Measurements from ENCODE around the gene PPP2R2D. TPM values are rescaled to one million over a fixed set of nuclear protein-coding genes. Genes with fewer than 3 reads are reported as not detected.

Gene PPP2R2D
- total RNA-seq, 1 experiment from 2014 or later, result 23.5 TPM

- Histone ChIP-seq H3K9me3 (ENCODE audit: insufficient read depth, low read depth) (no peaks in the 10 kb centered on the region), H3K4me1 (replicated peaks; ENCODE audit: insufficient read depth) (peaks cover 35% of the 10 kb centered on the region), H3K4me2 (peak overlapping the region; percentile 96), H3F3A (ENCODE audit: insufficient read depth, low read depth) (no peaks in the 10 kb centered on the region; the same call in 1 of the 2 replicates), H3K27ac (no peak overlapping the region), H3K36me3 (ENCODE audit: low read depth) (no peaks in the 10 kb centered on the region), H3K4me3 (peak overlapping the region; percentile 79), H4K20me1 (ENCODE audit: insufficient read depth) (peaks cover 21% of the 10 kb centered on the region), H2AFZ (no peak overlapping the region), H3K79me2 (ENCODE audit: low read depth) (peaks cover 47% of the 10 kb centered on the region), H3K9me2 (ENCODE audit: insufficient read depth) (no peaks in the 10 kb centered on the region), H3K27me3 (ENCODE audit: insufficient read depth, low read depth) (no peaks in the 10 kb centered on the region; the same call in 1 of the 2 replicates)
- TF ChIP-seq, protein P1, sequence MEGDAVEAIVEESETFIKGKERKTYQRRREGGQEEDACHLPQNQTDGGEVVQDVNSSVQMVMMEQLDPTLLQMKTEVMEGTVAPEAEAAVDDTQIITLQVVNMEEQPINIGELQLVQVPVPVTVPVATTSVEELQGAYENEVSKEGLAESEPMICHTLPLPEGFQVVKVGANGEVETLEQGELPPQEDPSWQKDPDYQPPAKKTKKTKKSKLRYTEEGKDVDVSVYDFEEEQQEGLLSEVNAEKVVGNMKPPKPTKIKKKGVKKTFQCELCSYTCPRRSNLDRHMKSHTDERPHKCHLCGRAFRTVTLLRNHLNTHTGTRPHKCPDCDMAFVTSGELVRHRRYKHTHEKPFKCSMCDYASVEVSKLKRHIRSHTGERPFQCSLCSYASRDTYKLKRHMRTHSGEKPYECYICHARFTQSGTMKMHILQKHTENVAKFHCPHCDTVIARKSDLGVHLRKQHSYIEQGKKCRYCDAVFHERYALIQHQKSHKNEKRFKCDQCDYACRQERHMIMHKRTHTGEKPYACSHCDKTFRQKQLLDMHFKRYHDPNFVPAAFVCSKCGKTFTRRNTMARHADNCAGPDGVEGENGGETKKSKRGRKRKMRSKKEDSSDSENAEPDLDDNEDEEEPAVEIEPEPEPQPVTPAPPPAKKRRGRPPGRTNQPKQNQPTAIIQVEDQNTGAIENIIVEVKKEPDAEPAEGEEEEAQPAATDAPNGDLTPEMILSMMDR (conservative IDR thresholded peaks at IDR 0.05), result no peak
- no peak for TF ChIP-seq EZH2 (IDR thresholded peaks at IDR 0.05; ENCODE audit: low read depth)
- intact Hi-C loops (cut with micrococcal nuclease; ENCODE audit: unreplicated experiment), result loop anchor here (5.0 kb wide), 2 partner anchors 46 to 506 kb away; no protein-coding TSS in a partner anchor
- BruUV-seq (replicated peaks), result no TSS peak
- ChIA-PET POLR2A (ENCODE audit: unreplicated experiment) (interaction anchor here (1.1 kb wide), 1 partner anchor 13 kb away, joined by 8 read pairs; no protein-coding TSS in a partner anchor), CTCF (interaction anchor here (0.7 kb wide), 1 partner anchor 1591 kb away, joined by 4 read pairs; no protein-coding TSS in a partner anchor)
- DNase-seq, result peak in 1 of 2 experiments; percentile 21
Observed at GRCh38 chr10:131901181-131901829, 497 bp downstream of the PPP2R2D start.

DNA sequence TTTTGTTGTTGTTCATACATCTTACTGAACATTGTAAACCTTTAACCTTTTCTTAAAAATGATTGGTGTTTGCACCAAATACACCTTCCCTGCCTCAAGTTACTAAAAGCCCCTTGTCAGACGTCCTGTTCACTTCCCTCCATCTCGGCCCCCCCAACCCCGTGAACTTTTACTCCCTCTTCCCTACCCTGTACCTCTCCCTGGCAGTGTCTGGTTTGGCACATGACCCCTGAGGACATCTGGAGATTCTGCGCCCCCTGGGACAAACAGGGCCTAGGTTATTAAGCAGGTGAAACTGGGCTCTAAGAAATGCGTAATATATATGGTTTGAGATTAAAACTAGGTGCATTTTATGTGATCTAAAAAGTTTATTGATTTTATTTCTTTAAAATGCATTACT, 1.4 kb downstream of the PPP2R2D start:
- peak overlapping the region; percentile 96 for H3K4me2 ChIP-seq
- H3K4me1 ChIP-seq (replicated peaks; ENCODE audit: insufficient read depth), result peaks cover 38% of the 10 kb centered on the region
- H3K9me3 ChIP-seq (ENCODE audit: insufficient read depth, low read depth), result no peaks in the 10 kb centered on the region
- ChIA-PET CTCF (no interaction called here), POLR2A (ENCODE audit: unreplicated experiment) (no interaction called here)
- no peaks in the 10 kb centered on the region for H3K36me3 ChIP-seq (ENCODE audit: low read depth)
- no peak overlapping the region for H3K27ac ChIP-seq
- H3K4me3 ChIP-seq, result peak overlapping the region; percentile 79
- BruUV-seq (replicated peaks), result TSS peak; percentile 54
- H3K27me3 ChIP-seq (ENCODE audit: insufficient read depth, low read depth), result no peaks in the 10 kb centered on the region
- H3K9me2 ChIP-seq (ENCODE audit: insufficient read depth), result no peaks in the 10 kb centered on the region
- no peak for DNase-seq
- no peaks in the 10 kb centered on the region; the same call in 1 of the 2 replicates for H3F3A ChIP-seq (ENCODE audit: insufficient read depth, low read depth)
- H4K20me1 ChIP-seq (ENCODE audit: insufficient read depth), result peaks cover 24% of the 10 kb centered on the region
- TF ChIP-seq EZH2 (IDR thresholded peaks at IDR 0.05; ENCODE audit: low read depth), result no peak
- TF ChIP-seq, protein P1 (conservative IDR thresholded peaks at IDR 0.05), result no peak
- H2AFZ ChIP-seq, result no peak overlapping the region
- intact Hi-C loops (cut with micrococcal nuclease; ENCODE audit: unreplicated experiment), result loop anchor here (5.0 kb wide), 2 partner anchors 45 to 505 kb away; no protein-coding TSS in a partner anchor
- H3K79me2 ChIP-seq (ENCODE audit: low read depth), result peaks cover 53% of the 10 kb centered on the region

DNA sequence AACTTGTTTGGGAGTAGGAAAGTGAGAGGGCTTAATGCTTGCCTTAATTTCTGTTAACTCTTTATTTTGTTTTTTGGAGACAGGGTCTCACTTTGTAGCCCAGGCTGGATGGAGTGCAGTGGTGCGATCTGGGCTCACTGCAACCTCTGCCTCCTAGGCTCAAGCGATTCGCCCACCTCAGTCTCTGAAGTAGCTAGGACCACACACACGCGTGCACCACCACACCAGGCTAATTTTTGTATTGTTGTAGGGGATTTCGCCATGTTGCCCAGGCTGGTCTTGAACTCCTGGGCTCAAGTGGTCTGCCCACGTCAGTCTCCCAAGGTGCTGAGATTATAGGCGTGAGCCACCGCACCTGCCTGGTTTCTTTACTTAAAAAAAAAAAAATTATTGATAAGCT, 1.9 kb downstream of the PPP2R2D start:
- BruUV-seq (replicated peaks), result no TSS peak
- Histone ChIP-seq H3K27me3 (ENCODE audit: insufficient read depth, low read depth) (no peaks in the 10 kb centered on the region), H3K9me3 (ENCODE audit: insufficient read depth, low read depth) (no peaks in the 10 kb centered on the region), H3K79me2 (ENCODE audit: low read depth) (peaks cover 58% of the 10 kb centered on the region), H2AFZ (no peak overlapping the region), H3K27ac (no peak overlapping the region), H3K4me3 (peak overlapping the region; percentile 79; the same call in 1 of the 2 replicates), H3K4me2 (peak overlapping the region; percentile 96), H3K9me2 (ENCODE audit: insufficient read depth) (no peaks in the 10 kb centered on the region), H3K4me1 (replicated peaks; ENCODE audit: insufficient read depth) (peaks cover 38% of the 10 kb centered on the region), H4K20me1 (ENCODE audit: insufficient read depth) (peaks cover 24% of the 10 kb centered on the region), H3F3A (ENCODE audit: insufficient read depth, low read depth) (no peaks in the 10 kb centered on the region; the same call in 1 of the 2 replicates), H3K36me3 (ENCODE audit: low read depth) (no peaks in the 10 kb centered on the region)
- CTCF ChIA-PET, result no interaction called here
- no peak for DNase-seq
- TF ChIP-seq EZH2 (IDR thresholded peaks at IDR 0.05; ENCODE audit: low read depth), result no peak
- TF ChIP-seq, protein P1 (conservative IDR thresholded peaks at IDR 0.05), result no peak
- POLR2A ChIA-PET (ENCODE audit: unreplicated experiment), result interaction anchor here (0.5 kb wide), 1 partner anchor 1117 kb away, joined by 3 read pairs; no protein-coding TSS in a partner anchor
- intact Hi-C loops (cut with micrococcal nuclease; ENCODE audit: unreplicated experiment), result loop anchor here (5.0 kb wide), 2 partner anchors 45 to 505 kb away; no protein-coding TSS in a partner anchor

Data from PC-9 (cell line).